ENCODE data around the gene ZNF256.

ZNF256 gene

GRCh38 chr19:57907394-57907793, 40.1 kb downstream of the ZNF256 start:
- Histone ChIP-seq H3K4me3 (IDR thresholded peaks at IDR 0.05; ENCODE audit: insufficient read depth, low read depth, low read length) (no peak overlapping the region), H2AFZ (ENCODE audit: low read depth) (no peak overlapping the region), H3K27me3 (ENCODE audit: insufficient read depth, low read depth) (no peaks in the 10 kb centered on the region), H3K79me2 (ENCODE audit: insufficient read depth, low read depth) (no peaks in the 10 kb centered on the region), H3K27ac (no peak overlapping the region), H3K36me3 (ENCODE audit: insufficient read depth) (peaks cover 5% of the 10 kb centered on the region; the same call in 1 of the 2 replicates), H3K4me1 (ENCODE audit: low read depth, poor library complexity, severe bottlenecking) (no peaks in the 10 kb centered on the region), H3K9ac (no peak overlapping the region), H4K20me1 (ENCODE audit: insufficient read depth) (no peaks in the 10 kb centered on the region), H3K4me2 (no peak overlapping the region)
- no peak for TF ChIP-seq CTCF (conservative IDR thresholded peaks at IDR 0.05; ENCODE audit: low read depth, low read length)

- no peak for TF ChIP-seq CTCF (conservative IDR thresholded peaks at IDR 0.05; ENCODE audit: low read depth, low read length)
- Histone ChIP-seq H3K79me2 (ENCODE audit: insufficient read depth, low read depth) (no peaks in the 10 kb centered on the region), H3K27ac (no peak overlapping the region), H3K27me3 (ENCODE audit: insufficient read depth, low read depth) (no peaks in the 10 kb centered on the region), H3K9ac (no peak overlapping the region), H2AFZ (ENCODE audit: low read depth) (no peak overlapping the region), H4K20me1 (ENCODE audit: insufficient read depth) (no peaks in the 10 kb centered on the region), H3K4me1 (ENCODE audit: low read depth, poor library complexity, severe bottlenecking) (no peaks in the 10 kb centered on the region), H3K4me2 (no peak overlapping the region), H3K36me3 (ENCODE audit: insufficient read depth) (no peaks in the 10 kb centered on the region; the same call in 1 of the 2 replicates), H3K4me3 (IDR thresholded peaks at IDR 0.05; ENCODE audit: insufficient read depth, low read depth, low read length) (no peak overlapping the region)
Observed at GRCh38 chr19:57905258-57905657, 42.2 kb downstream of the ZNF256 start.

GRCh38 chr19:57903618-57904184, 43.8 kb downstream of the ZNF256 start:
- Histone ChIP-seq H3K4me2 (no peak overlapping the region), H3K79me2 (ENCODE audit: insufficient read depth, low read depth) (no peaks in the 10 kb centered on the region), H3K4me3 (IDR thresholded peaks at IDR 0.05; ENCODE audit: insufficient read depth, low read depth, low read length) (no peak overlapping the region), H3K27ac (no peak overlapping the region), H3K27me3 (ENCODE audit: insufficient read depth, low read depth) (no peaks in the 10 kb centered on the region), H3K36me3 (ENCODE audit: insufficient read depth) (no peaks in the 10 kb centered on the region; the same call in 1 of the 2 replicates), H2AFZ (ENCODE audit: low read depth) (no peak overlapping the region), H3K9ac (no peak overlapping the region), H3K4me1 (ENCODE audit: low read depth, poor library complexity, severe bottlenecking) (no peaks in the 10 kb centered on the region), H4K20me1 (ENCODE audit: insufficient read depth) (no peaks in the 10 kb centered on the region)
- no peak for TF ChIP-seq CTCF (conservative IDR thresholded peaks at IDR 0.05; ENCODE audit: low read depth, low read length)

- Histone ChIP-seq H2AFZ (ENCODE audit: low read depth) (no peak overlapping the region), H3K4me1 (ENCODE audit: low read depth, poor library complexity, severe bottlenecking) (no peaks in the 10 kb centered on the region), H3K4me2 (no peak overlapping the region), H3K79me2 (ENCODE audit: insufficient read depth, low read depth) (no peaks in the 10 kb centered on the region), H3K4me3 (IDR thresholded peaks at IDR 0.05; ENCODE audit: insufficient read depth, low read depth, low read length) (no peak overlapping the region), H4K20me1 (ENCODE audit: insufficient read depth) (no peaks in the 10 kb centered on the region), H3K9ac (no peak overlapping the region), H3K27me3 (ENCODE audit: insufficient read depth, low read depth) (no peaks in the 10 kb centered on the region), H3K27ac (no peak overlapping the region), H3K36me3 (ENCODE audit: insufficient read depth) (no peaks in the 10 kb centered on the region)
- no peak for TF ChIP-seq CTCF (conservative IDR thresholded peaks at IDR 0.05; ENCODE audit: low read depth, low read length)
Observed at GRCh38 chr19:57900311-57900710, 47.2 kb downstream of the ZNF256 start.

All from KMS-11 (cell line).